ENCODE measurements around the gene MAPK10.
"Not testable (repeated sequence)": the region's sequence is repeated elsewhere in the genome, so short reads cannot be mapped to it uniquely, and the experiment has no call there.

Gene MAPK10

GRCh38 chr4:85968945-85969819, 390.7 kb downstream of the MAPK10 start:
- no peak for DNase-seq (ENCODE audit: low spot score)

GRCh38 chr4:85967872-85968271, 392.0 kb downstream of the MAPK10 start:
- no peak for DNase-seq (ENCODE audit: low spot score)

GRCh38 chr4:85966373-85966772, 393.5 kb downstream of the MAPK10 start:
- no peak for DNase-seq (ENCODE audit: low spot score)

- DNase-seq (ENCODE audit: low spot score) = no peak
Measured at GRCh38 chr4:85965529-85965928, 394.3 kb downstream of the MAPK10 start.

GRCh38 chr4:85965017-85965416, 394.8 kb downstream of the MAPK10 start:
- not testable (repeated sequence) for DNase-seq (ENCODE audit: low spot score)

- DNase-seq (ENCODE audit: low spot score) = no peak
Measured at GRCh38 chr4:85964298-85964697, 395.6 kb downstream of the MAPK10 start.

GRCh38 chr4:85963231-85963630, 396.6 kb downstream of the MAPK10 start:
- DNase-seq (ENCODE audit: low spot score) = no peak

- DNase-seq (ENCODE audit: low spot score) = no peak
Measured at GRCh38 chr4:85961887-85962286, 398.0 kb downstream of the MAPK10 start.

- DNase-seq (ENCODE audit: low spot score) = no peak
Measured at GRCh38 chr4:85956293-85956945, 403.4 kb downstream of the MAPK10 start.

- DNase-seq (ENCODE audit: low spot score) = no peak
Measured at GRCh38 chr4:85955620-85956292, 404.1 kb downstream of the MAPK10 start.

GRCh38 chr4:85953651-85954018, 406.2 kb downstream of the MAPK10 start:
- DNase-seq (ENCODE audit: low spot score) = no peak

- DNase-seq (ENCODE audit: low spot score) = no peak
Measured at GRCh38 chr4:85952972-85953650, 406.7 kb downstream of the MAPK10 start.

GRCh38 chr4:85952528-85952927, 407.3 kb downstream of the MAPK10 start:
- no peak for DNase-seq (ENCODE audit: low spot score)

GRCh38 chr4:85951099-85951498, 408.8 kb downstream of the MAPK10 start:
- DNase-seq (ENCODE audit: low spot score) = no peak

- no peak for DNase-seq (ENCODE audit: low spot score)
Measured at GRCh38 chr4:85946821-85947220, 413.0 kb downstream of the MAPK10 start.

- no peak for DNase-seq (ENCODE audit: low spot score)
Measured at GRCh38 chr4:85942107-85942506, 417.7 kb downstream of the MAPK10 start.

GRCh38 chr4:85940151-85940550, 419.7 kb downstream of the MAPK10 start:
- DNase-seq (ENCODE audit: low spot score) = no peak

All from hematopoietic multipotent progenitor cell treated with erythropoietin and hydrocortisone succinate and interleukin-3 and kit ligand, for 15 days (in vitro differentiated cells).